ENCODE measurements around the gene WFIKKN1.
A peak's percentile ranks its signal among the peaks of the same experiment; 100 is the strongest.

Gene WFIKKN1

DNA sequence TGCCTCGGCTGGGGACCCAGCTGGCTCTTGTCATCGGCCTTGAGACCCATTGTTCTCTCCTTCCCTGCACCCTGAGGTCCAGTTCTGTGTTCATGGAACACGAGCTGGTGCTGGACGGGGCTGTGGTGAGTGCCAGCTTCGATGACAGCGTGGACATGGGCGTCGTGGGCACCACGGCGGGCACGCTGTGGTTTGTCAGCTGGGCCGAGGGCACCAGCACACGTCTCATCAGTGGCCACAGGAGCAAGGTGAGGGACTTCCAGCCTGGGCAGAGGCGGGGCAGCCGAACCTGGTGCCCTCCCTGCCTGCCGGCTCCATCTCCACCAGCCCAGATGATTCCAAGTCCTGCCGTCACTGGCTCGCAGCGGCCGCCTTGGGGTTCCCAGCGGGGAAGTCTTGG is 31.8 kb downstream of the WFIKKN1 start:
- no peak for DNase-seq
- intact Hi-C loops (cut with DNase I): no loop called here

GRCh38 chr16:666572-666971 is 35.8 kb downstream of the WFIKKN1 start:
- intact Hi-C loops (cut with DNase I): no loop called here
- DNase-seq: no peak

DNA sequence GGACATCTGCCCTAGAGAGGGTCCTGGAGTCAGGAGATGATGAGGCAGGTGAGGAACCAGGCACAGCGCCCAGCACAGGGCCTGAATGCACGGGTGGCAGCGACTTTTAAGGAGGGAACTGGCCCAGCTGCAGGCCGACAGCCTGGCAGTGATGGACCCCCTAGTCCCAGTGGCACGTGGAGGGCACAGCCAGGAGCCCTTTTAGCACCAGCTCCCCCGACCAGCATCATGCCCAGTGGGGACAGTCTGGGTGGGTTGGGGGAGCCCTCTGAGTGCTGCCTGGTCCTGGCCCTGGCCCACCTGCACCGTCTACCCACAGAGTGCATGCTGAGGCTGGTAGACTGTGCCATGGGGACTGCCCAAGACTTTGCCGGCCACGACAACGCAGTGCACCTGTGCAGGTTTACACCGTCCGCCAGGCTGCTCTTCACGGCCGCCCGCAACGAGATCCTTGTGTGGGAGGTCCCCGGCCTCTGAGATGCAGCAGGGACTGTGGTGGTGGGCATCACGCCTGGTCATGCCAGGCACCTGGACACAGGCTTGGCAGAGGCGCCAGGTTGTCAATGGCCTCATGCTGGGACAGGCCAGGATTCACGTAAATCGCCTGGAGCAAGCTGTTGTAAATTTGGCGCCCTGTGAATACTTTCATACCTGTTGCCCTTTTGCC is 36.5 kb downstream of the WFIKKN1 start:
- intact Hi-C loops (cut with DNase I): no loop called here
- DNase-seq: no peak

- intact Hi-C loops (cut with DNase I): no loop called here
- peak; percentile 80 to 98 (median 94) for DNase-seq
These were observed 37.2 kb downstream of the WFIKKN1 start, which contains the start of gene RHOT2 for GRCh38 chr16:667780-668518. TSS of gene RHOT2 (plus strand) at chr16:668132. CDS start at chr16:668200, 68 bp downstream.

DNA sequence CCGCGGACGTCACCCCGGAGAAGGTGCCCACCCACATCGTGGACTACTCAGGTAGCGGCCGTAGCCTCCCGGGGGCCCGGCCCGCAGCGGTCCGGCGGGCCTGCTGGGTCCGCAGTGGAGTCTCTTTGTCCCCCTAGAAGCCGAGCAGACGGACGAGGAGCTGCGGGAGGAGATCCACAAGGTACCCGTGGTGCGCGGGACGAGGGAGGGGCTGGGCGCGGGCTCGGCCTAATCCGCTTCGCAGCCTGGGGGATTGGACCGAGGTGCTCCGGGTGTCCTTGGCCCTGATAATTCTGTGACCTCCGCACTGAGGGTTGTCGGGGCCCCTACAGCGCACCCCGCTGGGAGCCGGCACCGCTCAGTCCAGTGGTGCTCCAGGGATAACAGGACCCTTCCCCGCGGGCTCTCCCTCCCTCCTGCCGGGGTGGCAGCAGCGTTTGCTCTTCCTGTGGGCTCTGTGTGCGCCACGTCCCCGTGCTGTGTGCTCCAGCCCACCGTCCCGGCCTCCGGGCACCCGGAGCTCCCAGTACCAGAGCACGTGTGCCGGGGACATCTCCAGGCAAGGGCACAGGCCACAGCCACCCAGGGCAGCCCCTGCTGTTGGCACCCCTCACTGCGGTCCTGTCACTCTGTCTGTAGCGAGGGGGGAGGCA is 37.9 kb downstream of the WFIKKN1 start:
- intact Hi-C loops (cut with DNase I): no loop called here
- DNase-seq: no peak

DNA sequence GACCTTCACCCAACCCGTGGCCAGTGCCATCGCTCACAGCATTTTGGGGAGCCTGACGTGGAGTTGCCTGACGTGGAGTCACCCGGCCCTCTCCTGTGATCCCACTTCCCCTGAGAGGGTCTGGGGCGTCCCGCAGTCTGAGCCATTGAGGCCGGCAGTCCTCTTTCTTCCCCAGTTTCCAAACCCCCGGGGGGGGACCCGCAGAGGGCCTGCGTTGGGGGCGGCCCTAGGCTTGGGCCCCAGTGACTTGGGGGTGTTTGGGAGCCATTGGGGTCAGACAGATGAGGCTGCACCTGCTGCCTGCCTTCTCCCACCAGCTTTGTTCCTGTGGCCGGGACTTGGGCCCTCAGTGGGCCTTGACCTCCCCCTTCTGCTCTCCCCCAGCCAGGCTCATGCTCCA is 38.9 kb downstream of the WFIKKN1 start:
- intact Hi-C loops (cut with DNase I): no loop called here

GRCh38 chr16:670485-671352 is 39.9 kb downstream of the WFIKKN1 start:
- DNase-seq: no peak
- intact Hi-C loops (cut with DNase I): no loop called here

More for the DNA sequence above, 38.9 kb downstream of the WFIKKN1 start:
- DNase-seq: no peak

- no peak for DNase-seq
- intact Hi-C loops (cut with DNase I): no loop called here
These were observed 40.8 kb downstream of the WFIKKN1 start for GRCh38 chr16:671353-672131.

- intact Hi-C loops (cut with DNase I): no loop called here
- DNase-seq: no peak
These were observed 41.6 kb downstream of the WFIKKN1 start for GRCh38 chr16:672371-672770.

GRCh38 chr16:672851-673250 is 42.1 kb downstream of the WFIKKN1 start:
- intact Hi-C loops (cut with DNase I): no loop called here
- no peak for DNase-seq

DNA sequence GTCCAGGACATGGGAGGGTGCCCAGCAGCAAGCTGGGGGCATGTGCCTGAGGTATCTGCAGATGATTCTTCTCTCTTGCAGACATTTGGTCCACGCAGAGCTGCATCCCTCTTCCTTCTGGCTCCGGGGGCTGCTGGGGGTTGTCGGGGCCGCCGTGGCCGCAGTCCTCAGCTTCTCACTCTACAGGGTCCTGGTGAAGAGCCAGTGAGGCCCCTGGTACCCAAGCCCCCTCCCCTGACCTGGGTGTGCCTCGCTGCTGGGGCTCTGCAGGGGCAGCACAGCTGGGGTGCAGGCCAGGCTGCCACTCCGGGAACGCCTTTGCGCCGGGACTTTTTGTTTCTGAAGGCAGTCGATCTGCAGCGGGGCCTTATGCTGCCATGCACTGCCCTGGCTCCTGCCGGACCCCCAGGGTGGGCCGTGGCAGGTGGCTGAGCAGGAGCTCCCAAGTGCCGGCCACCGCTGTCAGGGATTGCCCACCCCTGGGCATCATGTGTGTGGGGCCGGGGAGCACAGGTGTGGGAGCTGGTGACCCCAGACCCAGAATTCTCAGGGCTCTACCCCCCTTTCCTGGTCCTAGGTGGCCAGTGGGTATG is 42.7 kb downstream of the WFIKKN1 start:
- intact Hi-C loops (cut with DNase I): no loop called here
- no peak for DNase-seq

DNA sequence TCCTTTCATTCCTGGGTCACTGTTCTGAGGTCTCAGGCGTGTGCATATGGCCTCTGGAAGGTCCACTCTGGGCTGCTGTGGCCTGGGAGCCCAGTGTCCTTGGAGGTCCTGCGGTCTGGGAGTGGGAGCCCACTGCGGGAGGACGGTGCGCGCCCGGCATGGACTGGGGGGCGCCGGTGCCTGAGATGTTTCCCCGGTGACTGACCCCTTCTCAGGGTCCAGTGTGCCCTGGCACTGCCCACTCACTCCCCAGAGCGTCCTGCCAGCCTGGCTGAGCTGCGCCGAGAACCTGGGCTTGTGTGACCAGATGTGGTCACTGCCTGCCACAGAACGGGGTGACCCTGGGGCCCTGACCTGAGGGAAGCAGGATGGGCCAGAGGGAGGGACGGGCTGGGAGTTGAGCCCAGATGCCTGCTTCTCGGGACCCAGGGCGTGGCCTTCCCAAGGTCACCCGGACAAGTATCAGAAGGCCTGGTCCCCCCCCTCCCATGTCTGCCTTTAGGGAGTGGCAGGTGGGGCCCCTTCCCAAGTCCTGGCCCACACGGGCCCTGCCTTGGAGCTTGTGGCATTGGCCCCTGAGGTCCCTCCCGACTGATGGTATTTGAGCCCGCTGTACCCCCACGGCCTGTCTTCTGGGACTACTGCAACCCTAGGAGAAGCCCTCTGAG is 43.6 kb downstream of the WFIKKN1 start:
- intact Hi-C loops (cut with DNase I): no loop called here
- DNase-seq: no peak

DNA sequence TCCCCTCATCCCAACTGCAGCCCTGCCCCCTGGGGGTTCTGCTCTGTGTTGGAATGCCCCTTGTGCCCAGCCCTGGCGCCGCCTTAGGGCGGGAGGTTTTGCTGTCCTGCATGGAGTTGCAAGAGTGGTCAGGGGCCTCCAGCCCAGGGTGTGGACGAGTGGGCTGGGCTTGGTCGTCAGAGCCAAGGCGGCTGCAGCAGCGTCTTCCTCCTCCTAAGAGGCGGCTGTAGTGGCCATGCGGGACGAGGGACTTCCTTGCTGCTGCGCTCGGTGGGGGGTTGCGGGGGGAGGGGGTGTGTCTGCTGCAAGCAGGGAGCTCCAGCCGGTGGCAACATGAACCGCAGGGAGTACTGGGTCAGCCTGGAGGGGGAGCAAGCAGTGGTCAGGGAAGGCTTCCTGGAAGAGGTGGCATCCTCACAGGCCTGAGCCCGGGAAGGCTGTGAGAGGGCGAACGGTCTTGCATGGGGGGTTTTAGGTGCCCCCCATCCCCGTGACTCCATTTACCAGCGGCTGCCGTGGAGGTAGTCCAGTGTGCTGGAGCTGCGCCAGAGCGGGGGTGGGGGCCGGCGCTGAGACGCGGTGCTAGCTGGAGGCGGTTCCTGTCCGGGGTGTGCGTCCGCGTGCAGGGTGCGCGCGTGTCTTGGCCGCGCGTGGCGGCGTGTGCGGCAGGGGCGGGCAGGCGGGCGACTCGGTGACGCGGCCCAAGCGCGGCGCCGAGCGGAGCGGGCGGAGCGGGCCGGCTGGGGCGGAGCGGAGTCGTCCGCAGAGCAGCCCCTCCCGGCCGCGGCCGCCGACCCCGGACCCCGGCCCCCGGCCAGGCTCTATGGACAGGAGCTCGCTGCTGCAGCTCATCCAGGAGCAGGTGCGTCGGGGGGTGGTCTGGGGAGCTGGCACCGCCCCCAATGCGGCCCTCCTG is 44.4 kb downstream of the WFIKKN1 start, which contains the start of gene RHBDL1:
RHBDL1 (plus strand) TSS at position 704 of the 916 bp plus-strand sequence; CDS start at position 824, 120 bp downstream.
- peak in 34 of 42 donors; percentile 21 to 76 (median 55) for DNase-seq
- intact Hi-C loops (cut with DNase I): no loop called here

GRCh38 chr16:675884-676564 is 45.2 kb downstream of the WFIKKN1 start:
- DNase-seq: no peak
- intact Hi-C loops (cut with DNase I): no loop called here

GRCh38 chr16:676565-676902 is 45.7 kb downstream of the WFIKKN1 start:
- DNase-seq: no peak
- intact Hi-C loops (cut with DNase I): no loop called here

DNA sequence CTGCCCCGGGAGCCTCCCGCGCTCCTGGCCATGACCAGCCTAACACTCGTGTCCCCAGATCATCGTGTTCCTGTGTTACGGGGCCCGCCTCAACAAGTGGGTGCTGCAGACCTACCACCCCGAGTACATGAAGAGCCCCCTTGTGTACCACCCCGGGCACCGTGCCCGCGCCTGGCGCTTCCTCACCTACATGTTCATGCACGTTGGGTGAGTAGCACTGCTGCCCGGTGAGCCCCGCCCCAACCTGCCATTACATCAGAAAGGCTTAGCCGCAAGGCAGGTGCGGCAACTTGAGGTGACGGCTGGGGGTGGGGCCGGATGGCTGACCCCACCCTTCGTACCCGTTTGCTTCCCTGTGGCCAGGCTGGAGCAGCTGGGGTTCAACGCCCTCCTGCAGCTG is 46.1 kb downstream of the WFIKKN1 start:
- no peak for DNase-seq

More for the DNA sequence above, 46.1 kb downstream of the WFIKKN1 start:
- intact Hi-C loops (cut with DNase I): no loop called here
